ENCODE data around the gene FTCD.

FTCD gene

DNA sequence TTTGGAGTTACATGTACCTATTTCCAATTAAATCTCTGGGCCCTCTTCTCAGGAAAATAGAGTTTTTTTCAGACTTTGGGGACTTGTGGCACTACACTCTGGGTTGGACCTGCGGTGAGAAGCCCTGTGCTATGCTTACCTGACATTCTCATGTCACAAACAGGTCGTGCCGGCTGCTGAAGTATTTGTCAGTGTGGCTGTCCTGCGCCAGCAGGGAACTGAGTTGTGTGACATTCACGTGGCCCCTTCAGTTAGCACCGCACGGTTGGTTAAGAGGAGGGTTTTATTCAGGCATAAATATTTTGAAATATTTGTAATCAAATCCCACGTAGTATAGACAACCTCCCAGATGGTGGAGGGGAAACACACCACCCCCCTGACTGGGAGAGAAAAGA lies 63.8 kb downstream of the FTCD start:
- DNase-seq: no peak

DNA sequence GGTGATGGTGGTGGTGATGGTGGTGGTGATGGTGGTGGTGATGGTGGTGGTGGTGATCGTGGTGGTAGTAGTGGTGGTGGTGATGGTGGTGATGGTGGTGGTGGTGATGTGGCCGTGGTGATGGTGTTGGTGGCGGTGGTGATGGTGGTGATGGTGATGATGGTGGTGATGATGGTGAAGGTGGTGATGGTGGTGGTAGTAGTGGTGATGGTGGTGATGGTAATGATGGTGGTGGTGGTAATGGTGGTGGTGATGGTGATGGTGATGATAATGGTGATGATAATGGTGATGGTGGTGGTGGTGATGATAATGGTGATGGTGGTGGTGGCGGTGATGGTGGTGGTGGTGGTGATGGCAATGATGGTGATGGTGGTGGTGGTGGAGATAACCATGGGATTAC lies 64.3 kb downstream of the FTCD start:
- DNase-seq: no peak

DNA sequence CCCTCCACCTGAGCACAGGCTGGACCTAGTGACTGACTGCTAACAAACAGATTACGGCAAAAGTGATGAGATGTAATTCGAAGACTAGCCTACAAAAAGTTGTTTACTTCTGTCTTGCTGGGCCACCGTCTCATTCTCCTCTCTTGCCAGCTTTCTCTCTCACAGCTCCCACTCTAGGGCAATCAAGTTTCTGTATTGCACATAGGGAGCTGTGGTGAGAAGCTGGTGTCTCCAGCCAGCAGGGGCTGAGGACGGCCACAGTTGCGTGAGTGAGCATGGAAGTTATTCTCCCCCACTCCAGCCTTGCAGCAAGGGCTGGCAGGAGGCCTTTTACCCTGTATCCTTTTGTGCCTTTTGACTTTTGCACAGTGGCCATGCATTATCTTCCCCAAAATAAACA lies 66.1 kb downstream of the FTCD start:
- DNase-seq: no peak

DNA sequence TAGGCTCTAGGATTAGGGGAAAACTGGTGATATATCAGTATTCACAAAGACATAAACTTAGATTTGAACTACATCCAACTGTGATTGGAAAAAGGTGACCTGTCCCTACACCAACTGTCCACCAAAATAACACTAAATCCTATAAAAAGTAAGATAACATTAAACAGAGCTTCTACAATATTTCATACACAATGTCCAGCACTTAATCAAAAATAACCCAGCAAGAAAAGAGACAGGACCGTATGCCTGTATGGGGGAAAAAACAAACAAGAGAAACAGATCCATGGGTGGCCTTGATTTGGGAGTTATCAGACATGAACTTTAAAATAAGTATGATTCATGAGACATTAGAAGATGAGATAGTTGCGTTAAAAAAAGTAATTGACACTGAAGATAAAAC lies 67.2 kb downstream of the FTCD start:
- DNase-seq: no peak

DNA sequence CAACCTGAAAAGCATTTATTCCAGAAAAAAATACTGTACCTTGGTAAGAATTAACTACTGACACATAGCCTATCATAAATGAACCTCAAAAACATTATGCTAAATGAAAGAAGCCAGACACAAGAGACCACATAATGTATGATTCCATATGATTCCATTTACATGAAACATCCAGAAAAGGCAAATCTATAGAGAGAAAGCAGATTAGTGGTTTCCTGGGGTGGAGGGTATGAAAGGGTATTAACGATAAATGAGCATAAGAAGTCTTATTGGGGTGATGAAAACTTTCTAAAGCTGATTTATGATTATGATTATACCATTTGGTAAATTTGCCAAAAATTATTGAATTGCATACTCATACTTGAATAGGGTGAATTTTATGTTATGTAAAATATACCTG lies 67.7 kb downstream of the FTCD start:
- DNase-seq: no peak
